Hematopoietic multipotent progenitor cell treated with erythropoietin and hydrocortisone succinate and interleukin-3 and kit ligand, for 4 days (in vitro differentiated cells): Measurements from ENCODE around the gene TIMMDC1.
"Not testable (repeated sequence)": the region's sequence is repeated elsewhere in the genome, so short reads cannot be mapped to it uniquely, and the experiment has no call there.

Experiments
- DNase-seq: peaks from one replicate; pipeline ENCODE4 v3.0.0-alpha.2; 2015

The TIMMDC1 gene

DNA sequence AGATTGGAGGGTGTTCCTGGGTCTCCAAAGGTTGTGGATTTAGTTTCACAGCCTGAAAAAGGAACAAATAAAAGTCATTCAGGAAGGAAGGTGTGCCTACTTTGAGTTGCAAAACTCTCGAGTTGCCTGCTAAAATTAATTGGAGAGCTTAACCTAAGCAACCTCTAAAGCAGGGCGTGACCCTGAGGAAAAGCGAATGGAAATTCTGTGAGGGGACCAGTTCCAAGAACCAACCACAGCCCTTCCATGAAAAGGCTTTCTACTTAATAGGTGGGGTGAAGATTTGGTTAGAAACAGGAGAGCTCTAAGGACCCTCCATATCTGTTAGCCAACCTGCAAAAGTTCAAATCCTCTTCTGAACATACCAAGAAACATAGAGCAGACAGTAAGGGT lies 59.5 kb downstream of the TIMMDC1 start:
- peak; percentile 44 for DNase-seq

DNA sequence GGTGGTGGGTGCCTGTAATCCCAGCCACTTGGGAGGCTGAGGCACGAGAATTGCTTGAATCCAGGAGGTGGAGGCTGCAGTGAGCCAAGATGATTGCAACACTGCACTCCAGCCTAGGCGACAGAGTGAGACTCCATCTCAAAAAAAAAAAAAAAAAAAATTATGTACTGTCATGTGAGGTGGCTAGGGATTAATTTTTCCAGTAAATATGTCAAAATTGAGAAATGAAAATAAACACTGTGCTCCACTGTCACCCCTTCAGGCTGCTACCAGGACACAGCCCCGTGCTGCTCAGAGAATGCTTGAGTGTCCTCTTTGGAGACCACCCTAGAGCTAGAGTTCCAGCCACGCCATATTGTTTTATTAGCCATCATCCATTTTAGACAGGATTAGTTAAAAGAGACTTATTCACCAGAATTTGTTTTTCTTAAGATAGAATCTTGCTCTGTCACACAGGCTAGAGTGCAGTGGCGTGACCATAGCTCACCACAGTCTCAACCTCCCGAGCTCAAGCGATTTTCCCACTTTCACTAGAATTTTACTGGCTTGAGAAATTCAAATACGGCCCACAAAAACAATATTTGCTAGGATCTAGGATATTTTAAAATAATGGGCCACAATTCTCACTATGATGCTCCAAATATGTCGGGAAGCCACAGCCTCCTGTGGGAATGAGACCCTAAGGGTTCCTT lies 60.4 kb downstream of the TIMMDC1 start:
- no peak for DNase-seq

DNA sequence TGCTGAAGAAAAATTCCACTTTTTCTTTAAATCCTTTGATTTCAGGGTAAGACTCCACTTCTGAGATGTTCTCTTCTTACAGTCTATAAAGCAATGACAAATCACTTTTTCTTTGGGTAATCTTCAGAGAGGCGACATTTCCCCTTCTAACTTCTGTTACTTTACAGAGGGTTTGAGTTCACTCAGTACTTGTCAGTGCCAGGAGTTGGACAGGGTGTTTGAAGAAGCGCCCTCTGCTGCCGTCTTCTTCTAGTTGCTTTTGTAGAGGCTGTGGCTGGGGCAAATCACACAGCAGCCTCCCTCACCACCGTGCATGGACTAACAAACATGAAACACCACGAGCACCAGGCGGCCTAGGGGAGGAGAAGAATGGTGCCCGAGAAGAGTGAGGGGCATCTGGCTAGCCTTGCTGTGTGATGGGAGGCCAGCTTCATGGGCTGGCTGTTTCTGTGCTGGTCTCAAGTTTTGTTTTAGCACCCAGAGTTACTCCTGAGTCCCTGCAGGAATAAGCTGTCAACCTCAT lies 61.2 kb downstream of the TIMMDC1 start, which contains the start of gene CD80:
CD80 (minus strand) TSS at position 174 of the 523 bp plus-strand sequence. CDS start 1,886 bp downstream, outside the sequence.
- DNase-seq: peak; percentile 87

DNA sequence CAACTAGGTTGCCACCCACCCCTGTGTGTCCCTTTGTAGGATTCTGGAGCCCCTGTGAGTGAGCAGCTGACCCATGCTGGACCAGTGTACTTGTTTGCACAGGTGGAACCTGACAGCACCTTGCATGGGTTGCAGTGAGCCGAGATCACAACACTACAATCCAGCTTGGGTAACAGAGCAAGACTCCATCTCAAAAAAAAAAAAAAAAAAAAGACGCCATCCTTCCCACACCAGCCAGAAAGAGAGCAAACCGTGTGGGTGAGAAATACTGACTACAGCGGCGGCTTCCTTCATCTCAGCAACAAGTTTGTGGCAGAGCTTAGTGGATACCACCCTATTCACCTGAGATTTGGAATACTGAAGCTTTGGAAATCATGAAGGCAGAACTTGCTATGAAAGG lies 61.8 kb downstream of the TIMMDC1 start:
- no peak for DNase-seq

DNA sequence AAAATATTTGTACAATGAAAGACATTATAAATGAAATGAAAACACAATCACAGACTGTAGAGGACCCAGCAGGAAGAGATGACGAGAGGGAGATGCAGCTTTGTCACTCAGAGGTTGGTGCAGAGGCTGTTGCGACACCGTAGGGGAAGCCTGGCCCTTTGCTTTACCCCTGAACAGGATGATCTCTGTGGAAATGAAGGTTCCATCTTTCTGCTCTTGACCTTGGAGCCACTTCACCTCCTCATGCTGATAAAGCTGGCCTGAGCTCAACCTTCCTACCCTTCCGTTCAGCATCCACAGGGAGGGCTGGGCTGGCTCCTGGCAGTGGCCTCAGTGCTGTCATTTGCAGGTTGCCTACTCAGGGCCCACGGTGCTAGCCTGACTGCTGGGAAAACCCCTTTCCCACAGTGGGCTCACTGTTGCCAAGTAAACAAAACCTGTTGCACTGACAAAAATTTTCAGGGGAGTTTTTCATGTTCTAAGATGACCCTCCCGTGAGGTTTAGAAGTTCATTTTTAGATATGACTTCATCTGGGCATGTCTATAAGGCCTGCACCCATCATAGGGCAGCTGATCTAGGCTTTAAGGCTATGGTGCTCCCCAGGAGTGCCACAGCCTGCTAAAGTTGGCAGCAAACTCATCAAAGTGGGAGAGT lies 64.1 kb downstream of the TIMMDC1 start:
- peak; percentile 63 for DNase-seq

DNA sequence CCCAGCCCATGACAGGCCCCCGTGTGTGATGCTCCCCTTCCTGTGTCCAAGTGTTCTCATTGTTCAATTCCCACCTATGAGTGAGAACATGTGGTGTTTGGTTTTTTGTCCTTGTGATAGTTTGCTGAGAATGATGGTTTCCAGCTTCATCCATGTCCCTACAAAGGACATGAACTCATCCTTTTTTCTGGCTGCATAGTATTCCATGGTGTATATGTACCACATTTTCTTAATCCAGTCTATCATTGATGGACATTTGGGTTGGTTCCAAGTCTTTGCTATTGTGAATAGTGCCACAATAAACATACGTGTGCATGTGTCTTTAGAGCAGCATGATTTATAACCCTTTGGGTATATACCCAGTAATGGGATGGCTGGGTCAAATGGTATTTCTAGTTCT lies 65.0 kb downstream of the TIMMDC1 start:
- DNase-seq: not testable (repeated sequence)

DNA sequence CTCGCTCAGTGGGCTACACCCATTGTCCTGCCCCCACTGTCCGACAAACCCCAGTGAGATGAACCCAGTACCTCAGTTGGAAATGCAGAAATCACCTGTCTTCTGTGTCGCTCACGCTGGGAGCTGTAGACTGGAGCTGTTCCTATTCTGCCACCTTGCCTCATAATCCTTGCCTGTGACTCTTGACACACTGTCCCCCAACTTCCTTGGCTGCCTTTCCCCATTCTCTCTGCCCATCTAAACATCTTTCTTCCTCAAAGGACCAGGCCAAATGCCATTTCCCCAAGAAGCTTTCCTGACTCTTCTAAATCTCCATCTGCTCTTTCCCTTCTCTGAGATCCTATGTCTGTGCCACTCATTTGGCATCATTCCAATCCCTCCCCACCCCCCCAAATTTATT lies 70.8 kb downstream of the TIMMDC1 start:
- no peak for DNase-seq

DNA sequence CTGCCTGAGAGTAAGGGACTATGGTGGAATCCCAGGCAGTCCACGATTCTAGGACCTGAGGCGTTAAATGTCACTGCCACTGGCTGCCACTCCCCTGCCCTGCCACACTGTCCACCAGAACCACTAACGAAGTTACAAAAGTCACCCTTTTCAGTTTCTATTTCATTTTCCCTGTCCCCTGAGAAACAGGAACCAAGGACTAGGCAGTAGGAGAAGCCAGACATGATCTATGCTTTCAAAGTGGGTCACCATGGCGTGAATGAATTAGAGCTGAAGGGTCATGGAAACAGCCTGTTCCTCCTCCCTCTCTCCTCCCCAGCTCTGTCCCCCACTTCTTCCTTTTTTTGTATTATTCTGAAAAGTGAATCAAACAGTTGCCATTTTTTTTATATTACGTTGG lies 71.9 kb downstream of the TIMMDC1 start:
- DNase-seq: peak; percentile 27

DNA sequence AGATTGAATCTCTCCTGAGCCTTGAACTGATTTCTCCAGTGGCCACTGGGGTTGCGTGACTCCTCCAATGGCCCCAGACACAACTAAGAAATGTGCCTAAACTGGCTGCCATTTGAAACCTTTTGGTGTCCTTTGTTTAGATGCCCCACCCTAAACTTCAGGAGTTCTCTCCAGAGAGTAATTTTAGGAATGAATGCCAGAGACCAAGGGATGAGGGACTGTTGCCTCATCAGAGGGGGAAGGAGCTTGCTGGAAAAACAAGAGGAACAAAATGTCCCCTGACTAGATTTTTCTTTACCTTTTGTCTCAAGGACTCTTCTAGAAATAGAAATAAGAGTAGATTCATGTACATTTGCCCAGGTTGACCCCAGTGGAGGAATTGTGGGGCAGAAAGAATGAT lies 72.9 kb downstream of the TIMMDC1 start:
- no peak for DNase-seq

DNA sequence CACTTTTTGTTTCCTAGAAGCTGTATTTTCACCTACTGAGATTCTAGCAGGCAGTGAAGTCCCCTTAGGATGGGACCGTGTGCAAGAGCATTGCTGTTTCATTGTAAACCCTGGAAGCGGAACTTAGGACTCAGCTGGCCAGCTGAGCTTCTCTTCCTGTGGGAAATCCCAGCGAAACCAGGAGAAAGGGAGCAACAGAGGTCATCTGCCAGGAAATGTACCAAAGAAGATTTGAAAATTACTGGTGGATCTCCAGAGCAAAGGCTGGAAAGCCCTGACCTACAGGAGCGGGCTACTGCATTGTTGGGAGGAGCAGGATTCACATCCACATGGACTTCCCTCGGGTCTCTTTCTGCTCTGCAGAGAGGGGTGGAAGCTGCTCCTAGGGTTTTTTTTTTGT lies 73.3 kb downstream of the TIMMDC1 start:
- DNase-seq: no peak
